Fibroblast of villous mesenchyme (primary cell): ENCODE data around the gene FN1. TPM values are rescaled to one million over a fixed set of nuclear protein-coding genes. Genes with fewer than 3 reads are reported as not detected.

Source experiments
- DNase-seq: peaks from one replicate; pipeline ENCODE4 v3.0.0-alpha.2; 2010; ENCODE audit warnings: low read depth
- H3K4me3 ChIP-seq: 2 replicates; pipeline ENCODE4 v1.5.1; 2011; ENCODE audit warnings: low read depth, mild to moderate bottlenecking, low read length
- CTCF ChIP-seq: IDR thresholded peaks from 2 replicates; pipeline ENCODE4 v1.5.1; 2012; ENCODE audit warnings: low read depth, mild to moderate bottlenecking, low read length; ENCODE audit not compliant: insufficient read depth
- total RNA-seq: library from RNA; depleted of rRNA; stranded (reverse); fragments of >200 nt; gene quantifications from 2 replicates; pipeline ENCODE4 v1.2.3, GENCODE V29; 2012

Gene FN1
- total RNA-seq, 1 donor = 1,807 TPM

DNA sequence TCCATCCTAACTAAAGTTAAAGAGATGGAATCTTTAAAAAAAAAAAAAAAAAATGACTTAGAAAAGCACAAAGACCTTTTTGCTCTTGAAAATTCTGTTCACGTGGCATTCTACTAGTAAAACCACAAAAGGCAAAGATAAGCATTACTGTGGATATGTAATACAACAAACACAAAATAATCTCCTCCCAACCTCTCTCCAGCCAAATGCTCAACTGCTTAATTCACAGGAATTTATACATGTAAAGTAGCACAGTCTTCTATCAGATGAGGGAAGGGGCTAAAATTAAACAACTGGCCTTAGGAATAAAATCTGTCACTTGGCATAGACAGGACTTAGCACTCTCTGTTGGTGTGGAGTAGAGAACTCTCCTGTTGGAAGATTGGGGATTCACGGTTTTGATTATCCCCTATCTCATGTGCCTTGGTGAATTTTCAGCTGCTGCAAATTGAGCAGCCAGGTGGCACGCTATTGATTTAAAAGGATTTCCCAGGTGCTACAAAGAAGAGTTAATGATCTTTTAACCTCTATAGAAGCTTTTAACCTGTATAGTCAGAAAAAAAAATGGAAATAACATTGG lies 66.6 kb downstream of the FN1 start:
- TF ChIP-seq CTCF = no peak
- DNase-seq = no peak
- H3K4me3 ChIP-seq = no peak overlapping the region

- H3K4me3 ChIP-seq = no peak overlapping the region
- DNase-seq = no peak
- no peak for TF ChIP-seq CTCF
These were observed 67.4 kb downstream of the FN1 start for GRCh38 chr2:215368493-215368809.

- no peak for TF ChIP-seq CTCF
- no peak overlapping the region for H3K4me3 ChIP-seq
- DNase-seq = no peak
These were observed 68.0 kb downstream of the FN1 start for GRCh38 chr2:215367662-215368492.

DNA sequence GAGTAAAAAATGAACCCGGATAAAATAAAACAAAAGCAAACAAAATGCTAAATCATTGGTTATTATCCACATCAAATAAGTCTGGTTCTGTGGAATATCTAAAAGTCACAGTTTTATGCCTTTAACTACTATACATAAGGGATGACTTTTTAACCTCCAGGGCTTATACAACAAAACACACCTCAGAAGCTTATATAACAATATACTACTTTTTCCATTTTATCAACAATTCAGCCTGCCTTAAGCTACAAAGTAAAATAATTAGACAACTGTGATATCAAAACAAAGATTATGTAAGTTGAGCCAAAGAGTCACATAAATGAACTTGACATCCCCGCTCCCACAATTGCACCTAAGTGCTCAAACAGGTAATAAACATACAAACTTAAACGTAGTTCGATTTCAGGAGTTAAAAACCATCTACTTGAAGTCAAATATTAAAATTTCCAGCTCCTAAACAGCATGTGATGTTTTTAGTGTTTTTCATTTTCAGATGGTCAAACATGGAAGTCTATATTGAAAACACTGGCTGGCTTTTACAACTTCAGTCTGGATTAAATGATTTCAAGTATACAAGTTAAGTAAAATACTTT lies 69.3 kb downstream of the FN1 start:
- H3K4me3 ChIP-seq = no peak overlapping the region
- DNase-seq = no peak
- no peak for TF ChIP-seq CTCF

DNA sequence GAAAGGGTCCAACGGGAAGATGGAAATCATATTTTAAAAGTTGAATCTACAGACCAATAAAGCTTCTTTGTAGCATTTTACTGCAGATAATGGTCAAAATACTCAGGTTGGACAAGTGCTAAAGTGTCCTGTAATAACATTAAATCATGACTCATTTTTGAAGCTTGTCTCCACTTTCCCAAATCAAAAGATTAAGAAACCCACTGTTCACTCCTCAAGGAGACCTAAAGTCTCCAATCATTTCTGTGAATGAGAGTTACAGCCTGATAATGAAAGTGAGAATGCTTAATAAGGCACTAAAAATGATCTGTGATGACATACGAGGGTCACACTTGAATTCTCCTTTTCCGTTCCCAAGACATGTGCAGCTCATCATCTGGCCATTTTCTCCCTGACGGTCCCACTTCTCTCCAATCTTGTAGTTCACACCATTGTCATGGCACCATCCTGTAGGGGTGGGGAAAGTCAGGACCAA lies 70.6 kb downstream of the FN1 start:
- no peak overlapping the region for H3K4me3 ChIP-seq
- TF ChIP-seq CTCF = no peak
- no peak for DNase-seq

- peak; percentile 6 for DNase-seq
- TF ChIP-seq CTCF = no peak
- H3K4me3 ChIP-seq = no peak overlapping the region
These were observed 71.4 kb downstream of the FN1 start for GRCh38 chr2:215364157-215365155.
